HCT116 (cell line): Measurements from ENCODE around the gene SYNE2. TPM values are rescaled to one million over a fixed set of nuclear protein-coding genes. Genes with fewer than 3 reads are reported as not detected.

Experiments used
- ATAC-seq: fragments of 200-7000 bp; cut with Tn5 transposase; 2 replicates; pipeline ENCODE4 v1.9.1; 2020; ENCODE audit warnings: mild to moderate bottlenecking, moderate library complexity
- BruUV-seq: library from RNA; stranded (reverse); fragments of 400-500 nt; replicated peaks from 2 replicates; lab custom pipeline; 2021; lab: Mats Ljungman, UMichigan
- CTCF ChIA-PET: fragments of 300-600 bp; sonication (Branson Sonifier 250); formaldehyde crosslinking; loops from one replicate; lab custom pipeline; 2021; ENCODE audit warnings: antibody characterized with exemption; lab: Charles Lee
- POLR2A ChIA-PET: fragments of 300-600, 350-600 bp; sonication (Branson Sonifier 250); formaldehyde crosslinking; loops from one replicate; lab custom pipeline; 2021; ENCODE audit warnings: antibody characterized with exemption; lab: Charles Lee
- RAD21 ChIA-PET, 2 experiments: fragments of 300-600 bp; sonication (Branson Sonifier 250); formaldehyde crosslinking; loops; one replicate each; lab custom pipeline; 2023; ENCODE audit warnings: low total read pairs in 2 of 2; ENCODE audit not compliant: uncharacterized antibody in 2 of 2, unreplicated experiment in 2 of 2, low non-redundant PET in 1 of 2; lab: Charles Lee
- DNase-seq: peaks from one replicate; pipeline ENCODE4 v3.0.0-alpha.2; 2010; ENCODE audit warnings: low read depth, low spot score
- H2AFZ ChIP-seq: fragments of 200-600 bp; shearing (Covaris generic), sonication (generic); 2 replicates; pipeline ENCODE4 v1.6.1; 2017; ENCODE audit warnings: low read depth, mixed run types, mixed read lengths, antibody characterized with exemption, low read length; ENCODE audit not compliant: poor library complexity, severe bottlenecking
- H3K27ac ChIP-seq: 2 replicates; pipeline ENCODE4 v1.5.1; 2012; ENCODE audit warnings: low read depth, low read length
- H3K27me3 ChIP-seq: fragments of 200-600 bp; sonication (generic); 2 replicates; pipeline ENCODE4 v1.6.1; 2016; ENCODE audit warnings: mixed run types, low read length, mixed read lengths; ENCODE audit not compliant: insufficient read depth
- H3K36me3 ChIP-seq, 2 experiments: fragments of 200-500 bp in 1 of 2; fragments of 200-600 bp in 1 of 2; sonication (Bioruptor generic) in 1 of 2; sonication (generic) in 1 of 2; 2 replicates each; pipeline versions ENCODE4 v1.5.1 to v1.6.1; 2014 to 2016; ENCODE audit warnings: low read length in 2 of 2, inconsistent platforms in 1 of 2, mixed read lengths in 1 of 2, mixed run types in 1 of 2; ENCODE audit not compliant: insufficient read depth in 2 of 2, control insufficient read depth in 1 of 2
- H3K4me1 ChIP-seq, 2 experiments: fragments of 200-600 bp in 1 of 2; sonication (generic) in 1 of 2; 2 replicates each; pipeline versions ENCODE4 v1.5.1 to v1.6.1; 2012 to 2017; ENCODE audit warnings: low read length in 2 of 2, inconsistent platforms in 1 of 2, mild to moderate bottlenecking in 1 of 2, mixed read lengths in 1 of 2, mixed run types in 1 of 2, moderate library complexity in 1 of 2; ENCODE audit not compliant: insufficient read depth in 2 of 2, control insufficient read depth in 1 of 2
- H3K4me2 ChIP-seq: fragments of 200-600 bp; sonication (generic); 2 replicates; pipeline ENCODE4 v1.6.1; 2017; ENCODE audit warnings: mixed run types, low read length, mixed read lengths
- H3K4me3 ChIP-seq, 2 experiments: fragments of 200-600 bp in 1 of 2; sonication (generic) in 1 of 2; replicated peaks in 1 of 2; 2 replicates each; pipeline ENCODE4 v1.5.1; 2011 to 2016; ENCODE audit warnings: low read length in 2 of 2, control low read depth in 1 of 2, low read depth in 1 of 2, mild to moderate bottlenecking in 1 of 2, mixed read lengths in 1 of 2, mixed run types in 1 of 2
- H3K79me2 ChIP-seq: fragments of 200-600 bp; sonication (generic); 2 replicates; pipeline ENCODE4 v1.6.1; 2017; ENCODE audit warnings: mild to moderate bottlenecking, mixed run types, low read length, moderate library complexity, mixed read lengths; ENCODE audit not compliant: insufficient read depth
- H3K9ac ChIP-seq: fragments of 200-600 bp; sonication (generic); 2 replicates; pipeline ENCODE4 v1.6.1; 2016; ENCODE audit warnings: low read length, mixed read lengths
- H3K9me2 ChIP-seq: fragments of 200-600 bp; sonication (generic), shearing (Covaris generic); 2 replicates; pipeline ENCODE4 v1.6.1; 2017; ENCODE audit warnings: mixed run types, mild to moderate bottlenecking, moderate library complexity; ENCODE audit not compliant: insufficient read depth
- H3K9me3 ChIP-seq, 2 experiments: fragments of 200-500 bp in 1 of 2; fragments of 200-600 bp in 1 of 2; sonication (Bioruptor generic) in 1 of 2; sonication (generic) in 1 of 2; 2 replicates each; pipeline ENCODE4 v1.6.1; 2014 to 2017; ENCODE audit warnings: low read length in 2 of 2, mixed read lengths in 2 of 2, inconsistent platforms in 1 of 2, low read depth in 1 of 2, mild to moderate bottlenecking in 1 of 2, mixed run types in 1 of 2, moderate library complexity in 1 of 2; ENCODE audit not compliant: control insufficient read depth in 1 of 2, insufficient read depth in 1 of 2
- H4K20me1 ChIP-seq: fragments of 200-600 bp; sonication (generic), shearing (Covaris generic); 2 replicates; pipeline ENCODE4 v1.6.1; 2017; ENCODE audit warnings: mixed run types, mild to moderate bottlenecking, moderate library complexity; ENCODE audit not compliant: insufficient read depth
- CEBPB ChIP-seq: IDR thresholded peaks from 2 replicates; pipeline ENCODE4 v1.6.1; 2012; ENCODE audit warnings: low read depth
- ELF1 ChIP-seq: IDR thresholded peaks from 2 replicates; pipeline ENCODE4 v1.6.1; 2012; ENCODE audit warnings: low read depth, borderline replicate concordance
- EZH2phosphoT487 ChIP-seq: fragments of 200-600 bp; IDR thresholded peaks from 2 replicates; pipeline ENCODE4 v1.6.1; 2018; ENCODE audit warnings: antibody characterized with exemption, borderline replicate concordance
- JUND ChIP-seq: IDR thresholded peaks from 2 replicates; pipeline ENCODE4 v1.6.1; 2012
- POLR2A ChIP-seq: IDR thresholded peaks from 2 replicates; pipeline ENCODE4 v1.7.0; 2011; ENCODE audit warnings: borderline replicate concordance; ENCODE audit not compliant: insufficient read depth, insufficient read length; ENCODE audit errors: extremely low read depth
- POLR2AphosphoS5 ChIP-seq: IDR thresholded peaks from 2 replicates; pipeline ENCODE4 v1.6.1; 2011; ENCODE audit warnings: mild to moderate bottlenecking, low read depth, low read length, moderate library complexity
- RAD21 ChIP-seq: IDR thresholded peaks from 2 replicates; pipeline ENCODE4 v1.6.1; 2012; ENCODE audit warnings: low read depth, mild to moderate bottlenecking
- SP1 ChIP-seq: IDR thresholded peaks from 2 replicates; pipeline ENCODE4 v1.6.1; 2012; ENCODE audit warnings: low read depth
- ZFX ChIP-seq: fragments of 450-650 bp; IDR thresholded peaks from 2 replicates; pipeline ENCODE4 v1.6.1; 2017
- intact Hi-C: fragments of 100-400 bp; cut with micrococcal nuclease; formaldehyde crosslinking; loops from 2 replicates; pipeline ENCODE4 v1.10.0; 2022
- total RNA-seq: library from RNA; stranded (reverse); gene quantifications from one replicate; pipeline ENCODE4 v1.2.1, GENCODE V29; 2021; ENCODE audit not compliant: unreplicated experiment
- TF ChIP-seq, protein P1 (sequence below): IDR thresholded peaks from 2 replicates; pipeline ENCODE4 v1.6.1; 2012; ENCODE audit warnings: low read depth
- TF ChIP-seq, protein P2 (sequence below), 3 experiments: fragments of 200-600 bp in 1 of 3; sonication (generic) in 1 of 3; IDR thresholded peaks in 2 of 3; conservative IDR thresholded peaks in 1 of 3; 2 replicates each; pipeline ENCODE4 v1.5.1; 2012 to 2017; ENCODE audit warnings: low read depth in 2 of 3, low read length in 2 of 3, antibody characterized with exemption in 1 of 3, borderline replicate concordance in 1 of 3, control low read depth in 1 of 3, mild to moderate bottlenecking in 1 of 3, mixed read lengths in 1 of 3, mixed run types in 1 of 3, moderate library complexity in 1 of 3; ENCODE audit not compliant: insufficient read depth in 1 of 3

Gene SYNE2
- total RNA-seq, 1 experiment from 2014 or later, result 28.8 TPM

DNA sequence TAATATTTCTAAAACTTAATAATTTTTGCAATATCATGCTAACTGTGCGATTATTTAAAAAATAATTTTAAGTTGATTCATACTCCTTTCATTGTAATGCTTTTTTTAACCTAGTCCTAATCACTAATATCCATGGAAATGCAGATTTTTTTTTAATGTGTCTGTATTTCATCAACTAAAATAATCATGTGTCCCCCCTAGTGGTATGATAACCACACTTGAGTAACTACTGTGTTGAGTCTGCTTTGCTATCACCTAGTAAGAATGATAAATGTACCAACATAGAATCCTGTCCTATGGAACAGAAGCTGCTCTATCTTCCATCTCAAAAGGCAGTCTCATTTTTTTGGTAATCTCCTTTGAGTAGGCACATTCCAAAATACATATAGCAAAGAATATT, 19.1 kb upstream of the SYNE2 start:
- Histone ChIP-seq H4K20me1 (no peaks in the 10 kb centered on the region), H3K9me2 (no peaks in the 10 kb centered on the region), H3K9me3 (no peaks in the 10 kb centered on the region), H3K4me2 (no peak overlapping the region), H3K36me3 (no peaks in the 10 kb centered on the region), H3K79me2 (no peaks in the 10 kb centered on the region), H3K4me3 (no peak overlapping the region), H3K9ac (no peak overlapping the region), H2AFZ (no peak overlapping the region), H3K4me1 (no peaks in the 10 kb centered on the region), H3K27ac (no peak overlapping the region), H3K27me3 (no peaks in the 10 kb centered on the region)
- no peak for TF ChIP-seq ELF1
- TF ChIP-seq POLR2A, result no peak
- no peak for TF ChIP-seq SP1
- TF ChIP-seq RAD21, result peak; percentile 23; the same call in 1 of the 2 replicates
- no peak for TF ChIP-seq EZH2phosphoT487
- TF ChIP-seq, protein P1, sequence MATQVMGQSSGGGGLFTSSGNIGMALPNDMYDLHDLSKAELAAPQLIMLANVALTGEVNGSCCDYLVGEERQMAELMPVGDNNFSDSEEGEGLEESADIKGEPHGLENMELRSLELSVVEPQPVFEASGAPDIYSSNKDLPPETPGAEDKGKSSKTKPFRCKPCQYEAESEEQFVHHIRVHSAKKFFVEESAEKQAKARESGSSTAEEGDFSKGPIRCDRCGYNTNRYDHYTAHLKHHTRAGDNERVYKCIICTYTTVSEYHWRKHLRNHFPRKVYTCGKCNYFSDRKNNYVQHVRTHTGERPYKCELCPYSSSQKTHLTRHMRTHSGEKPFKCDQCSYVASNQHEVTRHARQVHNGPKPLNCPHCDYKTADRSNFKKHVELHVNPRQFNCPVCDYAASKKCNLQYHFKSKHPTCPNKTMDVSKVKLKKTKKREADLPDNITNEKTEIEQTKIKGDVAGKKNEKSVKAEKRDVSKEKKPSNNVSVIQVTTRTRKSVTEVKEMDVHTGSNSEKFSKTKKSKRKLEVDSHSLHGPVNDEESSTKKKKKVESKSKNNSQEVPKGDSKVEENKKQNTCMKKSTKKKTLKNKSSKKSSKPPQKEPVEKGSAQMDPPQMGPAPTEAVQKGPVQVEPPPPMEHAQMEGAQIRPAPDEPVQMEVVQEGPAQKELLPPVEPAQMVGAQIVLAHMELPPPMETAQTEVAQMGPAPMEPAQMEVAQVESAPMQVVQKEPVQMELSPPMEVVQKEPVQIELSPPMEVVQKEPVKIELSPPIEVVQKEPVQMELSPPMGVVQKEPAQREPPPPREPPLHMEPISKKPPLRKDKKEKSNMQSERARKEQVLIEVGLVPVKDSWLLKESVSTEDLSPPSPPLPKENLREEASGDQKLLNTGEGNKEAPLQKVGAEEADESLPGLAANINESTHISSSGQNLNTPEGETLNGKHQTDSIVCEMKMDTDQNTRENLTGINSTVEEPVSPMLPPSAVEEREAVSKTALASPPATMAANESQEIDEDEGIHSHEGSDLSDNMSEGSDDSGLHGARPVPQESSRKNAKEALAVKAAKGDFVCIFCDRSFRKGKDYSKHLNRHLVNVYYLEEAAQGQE, result no peak
- no peak for TF ChIP-seq JUND
- no peak for TF ChIP-seq ZFX
- no peak for TF ChIP-seq CEBPB
- TF ChIP-seq POLR2AphosphoS5, result no peak
- TF ChIP-seq, protein P2, sequence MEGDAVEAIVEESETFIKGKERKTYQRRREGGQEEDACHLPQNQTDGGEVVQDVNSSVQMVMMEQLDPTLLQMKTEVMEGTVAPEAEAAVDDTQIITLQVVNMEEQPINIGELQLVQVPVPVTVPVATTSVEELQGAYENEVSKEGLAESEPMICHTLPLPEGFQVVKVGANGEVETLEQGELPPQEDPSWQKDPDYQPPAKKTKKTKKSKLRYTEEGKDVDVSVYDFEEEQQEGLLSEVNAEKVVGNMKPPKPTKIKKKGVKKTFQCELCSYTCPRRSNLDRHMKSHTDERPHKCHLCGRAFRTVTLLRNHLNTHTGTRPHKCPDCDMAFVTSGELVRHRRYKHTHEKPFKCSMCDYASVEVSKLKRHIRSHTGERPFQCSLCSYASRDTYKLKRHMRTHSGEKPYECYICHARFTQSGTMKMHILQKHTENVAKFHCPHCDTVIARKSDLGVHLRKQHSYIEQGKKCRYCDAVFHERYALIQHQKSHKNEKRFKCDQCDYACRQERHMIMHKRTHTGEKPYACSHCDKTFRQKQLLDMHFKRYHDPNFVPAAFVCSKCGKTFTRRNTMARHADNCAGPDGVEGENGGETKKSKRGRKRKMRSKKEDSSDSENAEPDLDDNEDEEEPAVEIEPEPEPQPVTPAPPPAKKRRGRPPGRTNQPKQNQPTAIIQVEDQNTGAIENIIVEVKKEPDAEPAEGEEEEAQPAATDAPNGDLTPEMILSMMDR (IDR thresholded peaks at IDR 0.05 in 2 of 3, conservative IDR thresholded peaks at IDR 0.05 in 1 of 3; ENCODE audit: borderline replicate concordance in 1 of 3, insufficient read depth in 1 of 3, low read depth in 2 of 3, low read length in 2 of 3), result peak in 2 of 3 experiments; percentile 15 to 30; a peak in 3 of 6 replicates
- intact Hi-C loops, result no loop called here
- BruUV-seq, result no TSS peak
- ATAC-seq (peak; percentile 59; the same call in 1 of the 2 replicates), DNase-seq (no peak)
- RAD21 ChIA-PET, result no interaction called here
- CTCF ChIA-PET, result interaction anchor here (1.6 kb wide), 1 partner anchor 13 kb away, joined by 4 read pairs; no protein-coding TSS in a partner anchor
- POLR2A ChIA-PET, result no interaction called here
